ENCODE measurements around the gene PMEPA1.

DNA sequence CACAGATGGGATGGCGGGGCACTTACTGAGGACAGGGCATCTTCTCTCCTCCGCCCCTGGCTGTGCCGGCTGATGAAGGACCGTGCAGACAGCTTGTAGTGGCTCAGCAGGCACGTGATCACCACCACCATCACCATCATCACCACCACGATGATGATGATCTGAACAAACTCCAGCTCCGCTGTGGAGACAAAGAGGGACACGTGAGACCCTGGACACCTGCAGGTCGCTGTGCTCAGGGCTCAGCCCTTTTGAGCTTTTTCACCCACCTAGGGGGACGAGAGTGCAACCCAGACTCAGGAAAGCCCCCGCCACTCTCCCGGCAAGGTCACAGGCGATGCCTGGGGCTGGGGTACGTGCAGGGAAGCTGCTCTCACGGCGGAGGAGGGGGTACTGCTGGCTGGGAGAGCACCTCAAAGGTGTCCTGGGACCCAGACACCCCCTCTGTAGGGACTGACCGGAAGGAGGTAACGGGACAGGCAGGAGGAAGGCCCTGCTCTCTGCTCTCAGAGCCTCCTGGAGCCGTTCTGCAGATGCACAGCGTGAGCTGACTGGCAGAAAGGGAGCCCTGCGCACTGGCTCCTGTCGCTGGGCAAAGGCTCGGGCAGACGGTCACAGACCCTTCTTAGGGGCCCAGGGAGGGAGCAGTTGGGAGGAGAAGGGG lies 50.2 kb downstream of the PMEPA1 start:
- TF ChIP-seq, protein P1, sequence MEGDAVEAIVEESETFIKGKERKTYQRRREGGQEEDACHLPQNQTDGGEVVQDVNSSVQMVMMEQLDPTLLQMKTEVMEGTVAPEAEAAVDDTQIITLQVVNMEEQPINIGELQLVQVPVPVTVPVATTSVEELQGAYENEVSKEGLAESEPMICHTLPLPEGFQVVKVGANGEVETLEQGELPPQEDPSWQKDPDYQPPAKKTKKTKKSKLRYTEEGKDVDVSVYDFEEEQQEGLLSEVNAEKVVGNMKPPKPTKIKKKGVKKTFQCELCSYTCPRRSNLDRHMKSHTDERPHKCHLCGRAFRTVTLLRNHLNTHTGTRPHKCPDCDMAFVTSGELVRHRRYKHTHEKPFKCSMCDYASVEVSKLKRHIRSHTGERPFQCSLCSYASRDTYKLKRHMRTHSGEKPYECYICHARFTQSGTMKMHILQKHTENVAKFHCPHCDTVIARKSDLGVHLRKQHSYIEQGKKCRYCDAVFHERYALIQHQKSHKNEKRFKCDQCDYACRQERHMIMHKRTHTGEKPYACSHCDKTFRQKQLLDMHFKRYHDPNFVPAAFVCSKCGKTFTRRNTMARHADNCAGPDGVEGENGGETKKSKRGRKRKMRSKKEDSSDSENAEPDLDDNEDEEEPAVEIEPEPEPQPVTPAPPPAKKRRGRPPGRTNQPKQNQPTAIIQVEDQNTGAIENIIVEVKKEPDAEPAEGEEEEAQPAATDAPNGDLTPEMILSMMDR (conservative IDR thresholded peaks at IDR 0.05 in 1 of 2, IDR thresholded peaks at IDR 0.05 in 1 of 2; ENCODE audit: extremely low read depth in 1 of 2, insufficient read depth in 1 of 2, low read depth in 1 of 2, low read length in 2 of 2), result no peak
- no peak for TF ChIP-seq EZH2 (IDR thresholded peaks at IDR 0.05; ENCODE audit: borderline replicate concordance, low read length)
